CD14-positive monocyte (primary cell): Measurements from ENCODE around the gene VPS35. TPM values are rescaled to one million over a fixed set of nuclear protein-coding genes. Genes with fewer than 3 reads are reported as not detected.

ENCODE experiments used
- DNase-seq, 3 donors: peaks; one replicate each; pipeline ENCODE4 v3.0.0-alpha.2; 2011 to 2022
- H2AFZ ChIP-seq: 2 replicates; pipeline ENCODE4 v1.6.0; 2012; ENCODE audit warnings: mild to moderate bottlenecking, low read depth, low read length, inconsistent platforms; ENCODE audit not compliant: insufficient read depth, poor library complexity, severe bottlenecking
- H3K27ac ChIP-seq, 2 donors: 1 replicate in 1 of 2; 2 replicates in 1 of 2; pipeline ENCODE4 v1.5.1; 2012 to 2013; ENCODE audit warnings: low read length in 2 of 2, control low read depth in 1 of 2, inconsistent platforms in 1 of 2, low read depth in 1 of 2, mild to moderate bottlenecking in 1 of 2
- H3K27me3 ChIP-seq, 2 donors: one replicate each; pipeline versions ENCODE4 v1.6.0 to v1.6.1; 2011 to 2013; ENCODE audit warnings: low read length in 2 of 2; ENCODE audit not compliant: control insufficient read depth in 2 of 2, insufficient read depth in 2 of 2
- H3K36me3 ChIP-seq, 2 donors: replicated peaks in 1 of 2; 1 replicate in 1 of 2; 2 replicates in 1 of 2; pipeline versions ENCODE4 v1.5.1 to v1.6.1; 2012 to 2013; ENCODE audit warnings: low read length in 2 of 2, control low read depth in 1 of 2, inconsistent platforms in 1 of 2, mild to moderate bottlenecking in 1 of 2; ENCODE audit not compliant: insufficient read depth in 2 of 2, control insufficient read depth in 1 of 2
- H3K4me1 ChIP-seq, 2 donors: 1 replicate in 1 of 2; 2 replicates in 1 of 2; pipeline versions ENCODE4 v1.5.1 to v1.6.1; 2012 to 2013; ENCODE audit warnings: low read length in 2 of 2, control low read depth in 1 of 2, inconsistent platforms in 1 of 2, mild to moderate bottlenecking in 1 of 2, moderate library complexity in 1 of 2; ENCODE audit not compliant: insufficient read depth in 2 of 2, control insufficient read depth in 1 of 2
- H3K4me2 ChIP-seq: replicated peaks from 2 replicates; pipeline ENCODE3; 2012; ENCODE audit warnings: low read length, moderate library complexity, mild to moderate bottlenecking; ENCODE audit not compliant: poor library complexity, severe bottlenecking; ENCODE audit errors: extremely low read depth
- H3K4me3 ChIP-seq, 3 experiments: fragments of 200-600 bp in 1 of 3; sonication (generic) in 1 of 3; replicated peaks in 1 of 3; 1 replicate in 2 of 3; 2 replicates in 1 of 3; pipeline ENCODE4 v1.5.1; 2011 to 2013; ENCODE audit warnings: low read length in 3 of 3, mild to moderate bottlenecking in 3 of 3, control low read depth in 2 of 3, low read depth in 2 of 3, inconsistent platforms in 1 of 3, moderate library complexity in 1 of 3
- H3K79me2 ChIP-seq: 2 replicates; pipeline ENCODE4 v1.6.0; 2012; ENCODE audit warnings: mild to moderate bottlenecking, control low read depth, inconsistent platforms, low read length, moderate library complexity; ENCODE audit not compliant: insufficient read depth
- H3K9ac ChIP-seq: 2 replicates; pipeline ENCODE4 v1.6.0; 2017; ENCODE audit warnings: low read length, mild to moderate bottlenecking; ENCODE audit not compliant: insufficient read depth, poor library complexity, severe bottlenecking
- H3K9me3 ChIP-seq, 2 donors: replicated peaks in 1 of 2; 1 replicate in 1 of 2; 2 replicates in 1 of 2; pipeline versions ENCODE4 v1.5.1 to v1.6.1; 2012 to 2013; ENCODE audit warnings: low read length in 2 of 2, control low read depth in 1 of 2; ENCODE audit not compliant: control insufficient read depth in 1 of 2, insufficient read depth in 1 of 2
- H4K20me1 ChIP-seq: 2 replicates; pipeline ENCODE4 v1.6.0; 2012; ENCODE audit warnings: mild to moderate bottlenecking, low read length, control low read depth, moderate library complexity; ENCODE audit not compliant: insufficient read depth
- H3K27ac Mint-ChIP-seq, 7 donors: one replicate each; pipeline ENCODE4 v1.8.0; 2020; ENCODE audit warnings: mild to moderate bottlenecking in 7 of 7, mixed read lengths in 7 of 7, moderate library complexity in 6 of 7, inconsistent platforms in 2 of 7
- H3K27me3 Mint-ChIP-seq, 3 donors: one replicate each; pipeline ENCODE4 v1.8.0; 2021 to 2022; ENCODE audit warnings: low read depth in 3 of 3, mild to moderate bottlenecking in 3 of 3, mixed read lengths in 3 of 3, moderate library complexity in 3 of 3, inconsistent platforms in 1 of 3
- H3K36me3 Mint-ChIP-seq, 2 donors: one replicate each; pipeline ENCODE4 v1.8.0; 2020; ENCODE audit warnings: mixed read lengths in 2 of 2, inconsistent platforms in 1 of 2, mild to moderate bottlenecking in 1 of 2
- H3K4me1 Mint-ChIP-seq: one replicate; pipeline ENCODE4 v1.8.0; 2020; ENCODE audit warnings: mild to moderate bottlenecking, mixed read lengths
- H3K4me3 Mint-ChIP-seq, 2 donors: one replicate each; pipeline ENCODE4 v1.8.0; 2020; ENCODE audit warnings: mild to moderate bottlenecking in 2 of 2, mixed read lengths in 2 of 2, moderate library complexity in 1 of 2
- H3K9me3 Mint-ChIP-seq, 7 donors: one replicate each; pipeline ENCODE4 v1.8.0; 2020 to 2022; ENCODE audit warnings: mixed read lengths in 7 of 7, mild to moderate bottlenecking in 6 of 7, moderate library complexity in 6 of 7, inconsistent platforms in 2 of 7
- CTCF ChIP-seq: fragments of 200-600 bp; IDR thresholded peaks from one replicate; pipeline ENCODE4 v1.8.0; 2022; ENCODE audit warnings: antibody characterized with exemption, mild to moderate bottlenecking
- WGBS: methylation state at CpG from one replicate; pipeline ENCODE4 v1.1.5; 2013; ENCODE audit warnings: missing lambda C conversion rate; ENCODE audit not compliant: insufficient coverage; 5-methylcytosine and 5-hydroxymethylcytosine counted together
- intact Hi-C, 2 donors: fragments of 100-400 bp; cut with micrococcal nuclease; formaldehyde crosslinking; loops; one replicate each; pipeline versions ENCODE4 v1.15.0 to v1.15.1; 2023
- polyA plus RNA-seq, 3 donors: library from polyadenylated mRNA; depleted of rRNA in 1 of 3; unstranded in 2 of 3; stranded (reverse) in 1 of 3; fragments of 300-500 nt in 2 of 3; fragments of >200 nt in 1 of 3; fragmentation: Illumina TruSeq in 2 of 3; gene quantifications; 1 replicate in 2 of 3; 2 replicates in 1 of 3; pipeline ENCODE4 v1.2.3, GENCODE V29; 2012 to 2021

VPS35 gene
- polyA plus RNA-seq, 3 donors, result 14.6 to 130 (median 113) TPM

GRCh38 chr16:46700048-46700447 lies 11.1 kb upstream of the VPS35 start:
- H3K27ac Mint-ChIP-seq, result no peak overlapping the region
- no CpG with 5 or more reads among the region's 3 CpGs for WGBS
- H3K27ac ChIP-seq, result no peak overlapping the region

GRCh38 chr16:46696957-46697356 lies 8.0 kb upstream of the VPS35 start:
- Mint-ChIP-seq H3K27me3 (peaks cover 0 to 2% (median 0%) of the 10 kb centered on the region in 3 donors), H3K4me3 (no peak overlapping the region), H3K9me3 (no peaks in the 10 kb centered on the region), H3K36me3 (peaks cover 15 to 33% of the 10 kb centered on the region in 2 donors), H3K27ac (no peak overlapping the region), H3K4me1 (peaks cover 3% of the 10 kb centered on the region)
- Histone ChIP-seq H3K9me3 (no peaks in the 10 kb centered on the region), H2AFZ (no peak overlapping the region), H3K79me2 (peaks cover 14% of the 10 kb centered on the region), H3K4me2 (no peak overlapping the region), H4K20me1 (no peaks in the 10 kb centered on the region), H3K27ac (peak overlapping the region in 1 of 2 donors; percentile 11), H3K9ac (no peak overlapping the region), H3K4me1 (peaks cover 0 to 1% of the 10 kb centered on the region in 2 donors), H3K36me3 (peaks cover 6 to 43% of the 10 kb centered on the region in 2 donors), H3K4me3 (no peak overlapping the region), H3K27me3 (no peaks in the 10 kb centered on the region)
- TF ChIP-seq CTCF, result no peak
- DNase-seq, result no peak
- intact Hi-C loops, result no loop called here
- 92% methylated on average over 1 of the region's 3 CpGs for WGBS

More at GRCh38 chr16:46700048-46700447, 11.1 kb upstream of the VPS35 start:
- peaks cover 0 to 6% (median 0%) of the 10 kb centered on the region in 3 donors for H3K27me3 Mint-ChIP-seq
- H4K20me1 ChIP-seq, result no peaks in the 10 kb centered on the region
- H3K27me3 ChIP-seq, result no peaks in the 10 kb centered on the region
- H3K79me2 ChIP-seq, result no peaks in the 10 kb centered on the region
- H3K4me3 Mint-ChIP-seq, result no peak overlapping the region
- H3K4me1 ChIP-seq, result no peaks in the 10 kb centered on the region
- no peak overlapping the region for H2AFZ ChIP-seq
- intact Hi-C loops, result no loop called here
- no peak for TF ChIP-seq CTCF
- H3K9me3 ChIP-seq, result no peaks in the 10 kb centered on the region
- no peaks in the 10 kb centered on the region for H3K4me1 Mint-ChIP-seq
- H3K36me3 ChIP-seq, result peaks cover 6 to 37% of the 10 kb centered on the region in 2 donors
- peaks cover 16 to 32% of the 10 kb centered on the region in 2 donors for H3K36me3 Mint-ChIP-seq
- H3K4me2 ChIP-seq, result no peak overlapping the region
- no peak overlapping the region for H3K9ac ChIP-seq
- H3K4me3 ChIP-seq, result no peak overlapping the region
- no peak for DNase-seq
- H3K9me3 Mint-ChIP-seq, result peaks cover 0 to 3% (median 0%) of the 10 kb centered on the region in 7 donors
